Kidney capillary endothelial cell (primary cell): ENCODE results near the gene LRRTM4.
"Not testable (repeated sequence)": the region's sequence is repeated elsewhere in the genome, so short reads cannot be mapped to it uniquely, and the experiment has no call there.

Source experiments
- DNase-seq: peaks from one replicate; pipeline ENCODE4 v3.0.0-alpha.2; 2018; ENCODE audit warnings: low spot score

The LRRTM4 gene

GRCh38 chr2:77085561-77085960 is 436.6 kb downstream of the LRRTM4 start:
- DNase-seq, result no peak

GRCh38 chr2:77081597-77081996 is 440.6 kb downstream of the LRRTM4 start:
- DNase-seq, result no peak

- no peak for DNase-seq
Observed at GRCh38 chr2:77064324-77064723, 457.9 kb downstream of the LRRTM4 start.

- DNase-seq, result no peak
Observed at GRCh38 chr2:77054938-77055337, 467.2 kb downstream of the LRRTM4 start.

GRCh38 chr2:77046339-77046738 is 475.8 kb downstream of the LRRTM4 start:
- no peak for DNase-seq

GRCh38 chr2:77045456-77045855 is 476.7 kb downstream of the LRRTM4 start:
- DNase-seq, result not testable (repeated sequence)

GRCh38 chr2:77034445-77034844 is 487.7 kb downstream of the LRRTM4 start:
- DNase-seq, result no peak

- DNase-seq, result not testable (repeated sequence)
Observed at GRCh38 chr2:77029237-77029636, 492.9 kb downstream of the LRRTM4 start.

GRCh38 chr2:77028032-77028600 is 494.1 kb downstream of the LRRTM4 start:
- no peak for DNase-seq

GRCh38 chr2:77025714-77026113 is 496.5 kb downstream of the LRRTM4 start:
- no peak for DNase-seq

GRCh38 chr2:77021161-77021560 is 501.0 kb downstream of the LRRTM4 start:
- DNase-seq, result no peak

GRCh38 chr2:77018219-77018618 is 504.0 kb downstream of the LRRTM4 start:
- no peak for DNase-seq

- no peak for DNase-seq
Observed at GRCh38 chr2:77017355-77017745, 504.8 kb downstream of the LRRTM4 start.

GRCh38 chr2:77016443-77017354 is 505.5 kb downstream of the LRRTM4 start:
- no peak for DNase-seq

- no peak for DNase-seq
Observed at GRCh38 chr2:77013953-77014352, 508.2 kb downstream of the LRRTM4 start.

GRCh38 chr2:77013457-77013856 is 508.7 kb downstream of the LRRTM4 start:
- DNase-seq, result no peak

GRCh38 chr2:77009307-77009706 is 512.9 kb downstream of the LRRTM4 start:
- DNase-seq, result peak; percentile 44

- no peak for DNase-seq
Observed at GRCh38 chr2:77008853-77009252, 513.3 kb downstream of the LRRTM4 start.

- DNase-seq, result no peak
Observed at GRCh38 chr2:77007686-77008085, 514.5 kb downstream of the LRRTM4 start.

- DNase-seq, result no peak
Observed at GRCh38 chr2:77005522-77005921, 516.7 kb downstream of the LRRTM4 start.

GRCh38 chr2:77001895-77002294 is 520.3 kb downstream of the LRRTM4 start:
- no peak for DNase-seq

GRCh38 chr2:76998704-76999103 is 523.5 kb downstream of the LRRTM4 start:
- no peak for DNase-seq

GRCh38 chr2:76998152-76998551 is 524.0 kb downstream of the LRRTM4 start:
- DNase-seq, result no peak

- no peak for DNase-seq
Observed at GRCh38 chr2:76997296-76997695, 524.9 kb downstream of the LRRTM4 start.
